GM18951 (cell line): ENCODE data around the gene SCART1.
"Not testable (repeated sequence)": the region's sequence is repeated elsewhere in the genome, so short reads cannot be mapped to it uniquely, and the experiment has no call there.

Experiments
- POLR2A ChIP-seq: IDR thresholded peaks from 4 replicates; pipeline ENCODE4 v1.6.1; 2011; ENCODE audit warnings: mild to moderate bottlenecking; ENCODE audit not compliant: insufficient read length, insufficient read depth; ENCODE audit errors: extremely low read depth
- in situ Hi-C: fragments of 300-500 bp; cut with MboI; formaldehyde crosslinking; loops from one replicate; pipeline ENCODE4 v1.12.0; 2022; ENCODE audit warnings: low sequenced_read_pairs, mixed read lengths, inconsistent platforms; ENCODE audit not compliant: unreplicated experiment

Gene SCART1

GRCh38 chr10:133422807-133423771, 30.7 kb upstream of the SCART1 start:
- TF ChIP-seq POLR2A, result no peak
- in situ Hi-C loops, result no loop called here

- in situ Hi-C loops, result not testable (repeated sequence)
These were observed 29.6 kb upstream of the SCART1 start for GRCh38 chr10:133424102-133424501.

- in situ Hi-C loops, result not testable (repeated sequence)
These were observed 29.1 kb upstream of the SCART1 start, which contains the start of gene SPRN for GRCh38 chr10:133424601-133425000. Gene SPRN (minus strand): TSS chr10:133424625. CDS start chr10:133423681, 944 bp downstream.

- in situ Hi-C loops, result not testable (repeated sequence)
These were observed 24.2 kb upstream of the SCART1 start for GRCh38 chr10:133429571-133429970.

- in situ Hi-C loops, result not testable (repeated sequence)
These were observed 21.7 kb upstream of the SCART1 start for GRCh38 chr10:133431888-133432613.

GRCh38 chr10:133432789-133433188, 21.0 kb upstream of the SCART1 start:
- in situ Hi-C loops, result not testable (repeated sequence)

GRCh38 chr10:133438711-133439273, 15.0 kb upstream of the SCART1 start:
- in situ Hi-C loops, result no loop called here
- no peak for TF ChIP-seq POLR2A

GRCh38 chr10:133439517-133440461, 14.0 kb upstream of the SCART1 start:
- no peak for TF ChIP-seq POLR2A
- in situ Hi-C loops, result no loop called here

- in situ Hi-C loops, result no loop called here
These were observed 13.0 kb upstream of the SCART1 start for GRCh38 chr10:133440633-133441285.

GRCh38 chr10:133441356-133441755, 12.4 kb upstream of the SCART1 start:
- in situ Hi-C loops, result not testable (repeated sequence)

More at GRCh38 chr10:133440633-133441285, 13.0 kb upstream of the SCART1 start:
- TF ChIP-seq POLR2A, result no peak

GRCh38 chr10:133441780-133442179, 12.0 kb upstream of the SCART1 start:
- in situ Hi-C loops, result no loop called here

GRCh38 chr10:133442191-133442966, 11.4 kb upstream of the SCART1 start:
- in situ Hi-C loops, result no loop called here
- no peak for TF ChIP-seq POLR2A

More at GRCh38 chr10:133441780-133442179, 12.0 kb upstream of the SCART1 start:
- no peak for TF ChIP-seq POLR2A
